Nephron progenitor cell (in vitro differentiated cells): ENCODE results near the gene RILP.

ENCODE experiments used
- DNase-seq: peaks from one replicate; pipeline ENCODE4 v3.0.0; 2021
- H3K27ac Mint-ChIP-seq: 2 replicates; pipeline ENCODE4 v1.8.0; 2021; ENCODE audit warnings: mild to moderate bottlenecking, moderate library complexity, mixed read lengths
- H3K27me3 Mint-ChIP-seq: 2 replicates; pipeline ENCODE4 v1.8.0; 2021; ENCODE audit warnings: mild to moderate bottlenecking, low read depth, mixed read lengths; ENCODE audit not compliant: poor library complexity
- H3K36me3 Mint-ChIP-seq: 2 replicates; pipeline ENCODE4 v1.8.0; 2021; ENCODE audit warnings: low read depth, mixed read lengths
- H3K4me1 Mint-ChIP-seq: 2 replicates; pipeline ENCODE4 v1.8.0; 2021; ENCODE audit warnings: mixed read lengths
- H3K4me3 Mint-ChIP-seq: 2 replicates; pipeline ENCODE4 v1.8.0; 2021; ENCODE audit warnings: mild to moderate bottlenecking, moderate library complexity, mixed read lengths
- H3K9me3 Mint-ChIP-seq: 2 replicates; pipeline ENCODE4 v1.8.0; 2021; ENCODE audit warnings: mild to moderate bottlenecking, moderate library complexity, mixed read lengths
- CTCF ChIP-seq: fragments of 200-600 bp; sonication (generic); IDR thresholded peaks from 2 replicates; pipeline ENCODE4 v1.5.0; 2021; ENCODE audit warnings: antibody characterized with exemption

Gene RILP

DNA sequence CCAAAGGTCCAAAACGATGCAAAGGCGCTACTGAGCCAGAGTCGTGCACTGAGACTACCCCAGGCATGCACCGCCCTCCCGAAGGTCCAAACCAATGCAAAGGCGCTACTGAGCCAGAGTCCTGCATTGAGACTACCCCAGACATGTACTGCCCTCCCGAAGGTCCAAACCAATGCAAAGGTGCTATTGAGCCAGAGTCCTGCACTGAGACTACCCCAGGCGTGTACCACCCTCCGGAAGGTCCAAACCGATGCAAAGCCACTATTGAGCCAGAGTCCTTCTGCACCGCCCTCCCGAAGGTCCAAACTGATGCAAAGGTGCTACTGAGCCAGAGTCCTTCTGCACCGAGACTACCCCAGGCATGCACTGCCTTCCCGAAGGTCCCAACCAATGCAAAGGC is 48.1 kb downstream of the RILP start:
- Mint-ChIP-seq H3K27me3 (peaks cover 12% of the 10 kb centered on the region), H3K9me3 (peaks cover 20% of the 10 kb centered on the region), H3K4me3 (no peak overlapping the region), H3K27ac (no peak overlapping the region), H3K36me3 (peaks cover 12% of the 10 kb centered on the region), H3K4me1 (peaks cover 22% of the 10 kb centered on the region)
- DNase-seq: no peak
- no peak for TF ChIP-seq CTCF

DNA sequence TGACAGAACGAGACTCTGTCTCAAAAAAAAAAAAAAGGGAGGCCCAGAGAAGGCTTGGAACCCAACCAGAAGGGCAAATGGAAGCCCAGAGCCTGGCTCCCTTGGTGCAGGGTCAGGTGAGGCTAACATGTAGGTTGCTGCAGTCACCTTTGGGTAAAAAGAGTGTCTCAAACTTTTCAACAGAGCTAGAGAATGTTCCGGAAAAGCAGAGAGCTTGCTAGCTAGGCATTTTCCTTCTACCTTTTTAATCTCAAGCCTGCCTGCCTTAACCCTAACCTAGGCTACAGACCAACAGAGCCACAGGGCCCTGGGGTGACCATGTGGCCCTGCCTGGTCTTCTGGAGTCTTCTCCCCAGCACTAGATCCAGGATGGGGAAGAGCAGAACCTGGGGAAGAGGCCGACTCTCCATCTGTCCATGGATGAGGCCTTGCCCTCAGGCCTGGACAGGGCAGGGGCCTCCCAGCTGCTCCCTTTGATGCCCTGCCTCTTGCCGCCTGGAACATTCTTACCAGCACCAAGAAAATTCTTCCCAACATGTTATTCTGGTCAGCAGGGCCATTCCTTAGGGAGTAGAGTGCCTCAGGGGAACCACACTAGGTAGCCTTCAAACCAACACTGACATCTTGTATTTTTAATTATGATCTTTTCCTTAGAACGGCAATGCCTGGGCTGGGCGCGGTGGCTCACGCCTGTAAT is 51.1 kb downstream of the RILP start:
- H3K4me3 Mint-ChIP-seq: no peak overlapping the region
- TF ChIP-seq CTCF: no peak
- peaks cover 12% of the 10 kb centered on the region for H3K36me3 Mint-ChIP-seq
- H3K9me3 Mint-ChIP-seq: peaks cover 20% of the 10 kb centered on the region
- H3K27me3 Mint-ChIP-seq: peaks cover 12% of the 10 kb centered on the region
- DNase-seq: no peak
- peaks cover 1% of the 10 kb centered on the region for H3K4me1 Mint-ChIP-seq
- H3K27ac Mint-ChIP-seq: no peak overlapping the region

DNA sequence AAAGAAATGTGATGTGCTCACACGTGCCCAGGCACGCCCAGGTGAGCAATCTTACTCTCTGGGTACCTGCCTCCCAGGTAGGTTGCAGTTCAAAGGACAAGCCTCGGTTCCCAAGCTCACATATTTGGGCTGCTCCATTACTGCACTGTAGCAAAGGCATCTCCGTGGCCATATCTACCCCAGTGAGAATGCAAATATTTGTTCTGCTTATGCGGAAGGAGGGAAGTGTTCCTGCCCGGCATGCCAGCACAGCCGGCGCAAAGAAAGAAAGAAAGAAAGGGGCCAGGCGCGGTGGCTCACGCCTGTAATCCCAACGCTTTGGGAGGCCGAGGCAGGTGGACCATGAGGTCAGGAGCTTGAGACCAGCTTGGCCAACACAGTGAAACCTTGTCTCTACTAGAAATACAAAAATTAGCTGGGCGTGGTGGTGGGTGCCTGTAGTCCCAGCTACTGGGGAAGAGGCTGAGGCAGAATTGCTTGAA is 51.8 kb downstream of the RILP start:
- Mint-ChIP-seq H3K36me3 (peaks cover 12% of the 10 kb centered on the region), H3K27me3 (peaks cover 12% of the 10 kb centered on the region)

More for the DNA sequence above, 51.8 kb downstream of the RILP start:
- Mint-ChIP-seq H3K4me3 (no peak overlapping the region), H3K27ac (no peak overlapping the region), H3K9me3 (peaks cover 20% of the 10 kb centered on the region), H3K4me1 (peaks cover 8% of the 10 kb centered on the region)
- TF ChIP-seq CTCF: no peak
- no peak for DNase-seq
